K562 (cell line): Measurements from ENCODE around the gene OGDH. TPM values are rescaled to one million over a fixed set of nuclear protein-coding genes. Genes with fewer than 3 reads are reported as not detected.

Experiments
- ATAC-seq: fragments of 200-7000 bp; cut with Tn5 transposase; 3 replicates; pipeline ENCODE4 v1.9.1; 2020; ENCODE audit warnings: moderate library complexity
- BruUV-seq: library from RNA; stranded (reverse); fragments of 400-500 nt; replicated peaks from 2 replicates; lab custom pipeline; 2021; lab: Mats Ljungman, UMichigan
- CTCF ChIA-PET: fragments of 300-600 bp; formaldehyde crosslinking; extraction: SDS; loops from one replicate; lab custom pipeline; 2021; ENCODE audit warnings: low intra/inter-chr PET ratio; lab: Yijun Ruan, JAX
- POLR2A ChIA-PET: fragments of 300-600, 350-650 bp; sonication (Branson Sonifier 250); formaldehyde crosslinking; extraction: SDS; loops from one replicate; lab custom pipeline; 2021; ENCODE audit warnings: antibody characterized with exemption, inconsistent platforms; lab: Yijun Ruan, JAX
- DNase-seq, 4 experiments: peaks; one replicate each; pipeline versions ENCODE4 v3.0.0 to v3.0.0-alpha.2; 2011 to 2018; ENCODE audit warnings: low spot score in 3 of 4, mixed read lengths in 3 of 4; ENCODE audit errors: extremely low read depth in 1 of 4
- FAIRE-seq: peaks from 2 replicates; lab custom pipeline; 2011; peaks lifted over from hg19 to GRCh38; lab: Jason Lieb, UNC
- H2AFZ ChIP-seq: 2 replicates; pipeline ENCODE4 v1.6.0; 2011; ENCODE audit warnings: low read depth, low read length, control low read depth, inconsistent platforms
- H3K27ac ChIP-seq: fragments of 200-600 bp; 3 replicates; pipeline ENCODE4 v1.8.0; 2011; ENCODE audit warnings: low read depth, mild to moderate bottlenecking, control low read depth, inconsistent platforms, low read length, moderate library complexity, mixed read lengths; ENCODE audit errors: extremely low read depth
- H3K27me3 ChIP-seq, 2 experiments: fragments of 300-600 bp in 1 of 2; 2 replicates in 1 of 2; 3 replicates in 1 of 2; pipeline versions ENCODE4 v1.6.0 to v1.8.0; 2011; ENCODE audit warnings: inconsistent platforms in 2 of 2, low read length in 2 of 2, mild to moderate bottlenecking in 1 of 2, mixed read lengths in 1 of 2, moderate library complexity in 1 of 2; ENCODE audit not compliant: control insufficient read depth in 2 of 2, insufficient read depth in 2 of 2
- H3K36me3 ChIP-seq: fragments of 300-600 bp; 3 replicates; pipeline ENCODE4 v1.8.0; 2011; ENCODE audit warnings: mild to moderate bottlenecking, low read length, inconsistent platforms; ENCODE audit not compliant: control insufficient read depth, insufficient read depth
- H3K4me1 ChIP-seq, 2 experiments: fragments of 200-600 bp in 1 of 2; replicated peaks in 1 of 2; 2 replicates in 1 of 2; 3 replicates in 1 of 2; pipeline versions ENCODE4 v1.5.1 to v1.8.0; 2011; ENCODE audit warnings: inconsistent platforms in 2 of 2, low read length in 2 of 2, mild to moderate bottlenecking in 1 of 2, mixed read lengths in 1 of 2, moderate library complexity in 1 of 2; ENCODE audit not compliant: control insufficient read depth in 2 of 2, insufficient read depth in 2 of 2
- H3K4me2 ChIP-seq: 2 replicates; pipeline ENCODE4 v1.6.1; 2011; ENCODE audit warnings: low read length, control low read depth, inconsistent platforms, mixed read lengths; ENCODE audit not compliant: insufficient read depth
- H3K4me3 ChIP-seq: fragments of 200-600 bp; sonication (generic), shearing (Covaris generic); 2 replicates; pipeline ENCODE4 v1.5.1; 2016; ENCODE audit warnings: control low read depth, inconsistent platforms
- H3K79me2 ChIP-seq: fragments of 200-600 bp; 3 replicates; pipeline ENCODE4 v1.8.0; 2011; ENCODE audit warnings: low read length, inconsistent platforms; ENCODE audit not compliant: control insufficient read depth, insufficient read depth
- H3K9ac ChIP-seq, 2 experiments: 2 replicates each; pipeline versions ENCODE4 v1.6.0 to v1.6.1; 2011; ENCODE audit warnings: low read depth in 2 of 2, low read length in 2 of 2, control low read depth in 1 of 2, inconsistent platforms in 1 of 2, mild to moderate bottlenecking in 1 of 2, mixed read lengths in 1 of 2; ENCODE audit not compliant: insufficient read depth in 1 of 2
- H3K9me1 ChIP-seq: one replicate; pipeline ENCODE4 v1.6.0; 2011; ENCODE audit warnings: inconsistent platforms, mild to moderate bottlenecking, low read length, moderate library complexity; ENCODE audit not compliant: control insufficient read depth, insufficient read depth
- H3K9me3 ChIP-seq: replicated peaks from 2 replicates; pipeline ENCODE4 v1.5.1; 2011; ENCODE audit warnings: low read depth, low read length, inconsistent platforms; ENCODE audit not compliant: control insufficient read depth, insufficient read depth
- H4K20me1 ChIP-seq: replicated peaks from 2 replicates; pipeline ENCODE4 v1.6.1; 2011; ENCODE audit warnings: low read length, inconsistent platforms, mixed read lengths; ENCODE audit not compliant: control insufficient read depth, insufficient read depth
- ARID3B ChIP-seq: fragments of 250-450 bp; sonication (Bioruptor Pico); IDR thresholded peaks from 2 replicates; pipeline ENCODE4 v1.4.0; 2020; ENCODE audit warnings: borderline replicate concordance
- PHF21A ChIP-seq: fragments of 450-650 bp; IDR thresholded peaks from 2 replicates; pipeline ENCODE4 v1.6.1; 2017; ENCODE audit warnings: low read depth, borderline replicate concordance
- PTRF ChIP-seq: fragments of 450-650 bp; IDR thresholded peaks from 2 replicates; pipeline ENCODE4 v1.6.1; 2016; ENCODE audit warnings: mild to moderate bottlenecking, missing genetic modification characterization, missing compliant biosample characterization
- PURB ChIP-seq: sonication (generic); formaldehyde crosslinking; IDR thresholded peaks from 2 replicates; pipeline ENCODE4 v1.9.0; 2021; ENCODE audit warnings: low read depth, mild to moderate bottlenecking, missing genetic modification reagents
- RBM34 ChIP-seq: fragments of 200-400 bp; formaldehyde crosslinking; IDR thresholded peaks from 2 replicates; pipeline ENCODE4 v1.6.1; 2018; ENCODE audit warnings: low read length, borderline replicate concordance; ENCODE audit not compliant: insufficient read depth
- TCF3 ChIP-seq: sonication (generic); formaldehyde crosslinking; IDR thresholded peaks from 2 replicates; pipeline ENCODE4 v1.4.0; 2020; ENCODE audit warnings: mild to moderate bottlenecking, missing genetic modification reagents
- ZFX ChIP-seq: sonication (generic); formaldehyde crosslinking; IDR thresholded peaks from 2 replicates; pipeline ENCODE4 v1.8.0; 2022; ENCODE audit warnings: mild to moderate bottlenecking, missing genetic modification reagents, moderate library complexity
- WGBS: fragments of 100-300 bp; shearing (Covaris generic); methylation state at CpG from one replicate; pipeline ENCODE4 v1.1.6; 2016; ENCODE audit warnings: low coverage, mixed read lengths; ENCODE audit not compliant: insufficient coverage; ENCODE audit errors: missing lambda C conversion rate; 5-methylcytosine and 5-hydroxymethylcytosine counted together
- in situ Hi-C: fragments of 300-500 bp; cut with MboI; formaldehyde crosslinking; loops from 4 replicates; pipeline ENCODE4 v1.15.0; 2018; ENCODE audit warnings: inconsistent platforms, mixed read lengths
- intact Hi-C: fragments of 100-400 bp; cut with micrococcal nuclease; formaldehyde crosslinking; loops from 2 replicates; pipeline ENCODE4 v1.14.2; 2022
- polyA plus RNA-seq, 8 experiments: library from polyadenylated mRNA; depleted of rRNA in 4 of 8; stranded (reverse) in 5 of 8; unstranded in 3 of 8; fragments of >200 nt; fragmentation: Nextera tagmentation in 2 of 8; fragmentation: Illumina TruSeq in 1 of 8; extraction: Ambion mirVana in 2 of 8; extraction: Trizol in 1 of 8; gene quantifications; 2 replicates each; pipeline versions ENCODE4 v1.2.1 to v1.2.3, GENCODE V29; 2011 to 2014; ENCODE audit warnings: inconsistent platforms in 1 of 8, missing spikeins in 1 of 8
- total RNA-seq, 7 experiments: library from RNA; depleted of rRNA in 6 of 7; stranded (reverse); fragments of >200 nt in 6 of 7; fragmentation: Illumina TruSeq in 2 of 7; extraction: Trizol in 2 of 7; gene quantifications; 2 replicates each; pipeline versions ENCODE4 v1.2.1 to v1.2.3, GENCODE V29; 2011 to 2021; ENCODE audit warnings: low replicate concordance in 1 of 7
- TF ChIP-seq, protein P1 (sequence below): sonication (generic); formaldehyde crosslinking; IDR thresholded peaks from 2 replicates; pipeline ENCODE4 v1.8.0; 2023; ENCODE audit warnings: mild to moderate bottlenecking, missing genetic modification reagents
- TF ChIP-seq, protein P2 (sequence below): fragments of 150-350 bp; conservative IDR thresholded peaks from 2 replicates; pipeline ENCODE4 v1.6.1; 2014; ENCODE audit warnings: low read length

The OGDH gene
- total and polyA plus RNA-seq, 9 of the 15 experiments (the other 6 are each of a cell fraction or from before 2014, with no cell fraction given): 3.1 to 80.3 (median 23.5) TPM

GRCh38 chr7:44678101-44678470 is 71.7 kb downstream of the OGDH start:
- no TSS peak for BruUV-seq
- 95% methylated on average over 4 of the region's 4 CpGs for WGBS
- Histone ChIP-seq H3K27me3 (no peaks in the 10 kb centered on the region), H3K79me2 (no peaks in the 10 kb centered on the region), H3K36me3 (peaks cover 70% of the 10 kb centered on the region; the same call in 2 of the 3 replicates), H3K4me1 (peaks cover 13 to 14% of the 10 kb centered on the region in 2 experiments; a peak in 3 of 5 replicates), H3K27ac (no peak overlapping the region), H3K4me3 (no peak overlapping the region), H3K9me1 (no peaks in the 10 kb centered on the region), H3K4me2 (no peak overlapping the region), H2AFZ (no peak overlapping the region), H3K9ac (peak overlapping the region in 1 of 2 experiments; percentile 22; a peak in 1 of 4 replicates), H4K20me1 (0 out of 2 replicates have a peak, but pooled peaks cover 3% of the 10 kb centered on the region), H3K9me3 (no peaks in the 10 kb centered on the region)
- in situ Hi-C loops: no loop called here
- CTCF ChIA-PET: no interaction called here
- POLR2A ChIA-PET: no interaction called here
- FAIRE-seq: no peak
- intact Hi-C loops: loop anchor here (5.0 kb wide), 1 partner anchor 71 kb away; the partner anchor contains the start of gene OGDH
- no peak for ATAC-seq
- TF ChIP-seq, protein P1, sequence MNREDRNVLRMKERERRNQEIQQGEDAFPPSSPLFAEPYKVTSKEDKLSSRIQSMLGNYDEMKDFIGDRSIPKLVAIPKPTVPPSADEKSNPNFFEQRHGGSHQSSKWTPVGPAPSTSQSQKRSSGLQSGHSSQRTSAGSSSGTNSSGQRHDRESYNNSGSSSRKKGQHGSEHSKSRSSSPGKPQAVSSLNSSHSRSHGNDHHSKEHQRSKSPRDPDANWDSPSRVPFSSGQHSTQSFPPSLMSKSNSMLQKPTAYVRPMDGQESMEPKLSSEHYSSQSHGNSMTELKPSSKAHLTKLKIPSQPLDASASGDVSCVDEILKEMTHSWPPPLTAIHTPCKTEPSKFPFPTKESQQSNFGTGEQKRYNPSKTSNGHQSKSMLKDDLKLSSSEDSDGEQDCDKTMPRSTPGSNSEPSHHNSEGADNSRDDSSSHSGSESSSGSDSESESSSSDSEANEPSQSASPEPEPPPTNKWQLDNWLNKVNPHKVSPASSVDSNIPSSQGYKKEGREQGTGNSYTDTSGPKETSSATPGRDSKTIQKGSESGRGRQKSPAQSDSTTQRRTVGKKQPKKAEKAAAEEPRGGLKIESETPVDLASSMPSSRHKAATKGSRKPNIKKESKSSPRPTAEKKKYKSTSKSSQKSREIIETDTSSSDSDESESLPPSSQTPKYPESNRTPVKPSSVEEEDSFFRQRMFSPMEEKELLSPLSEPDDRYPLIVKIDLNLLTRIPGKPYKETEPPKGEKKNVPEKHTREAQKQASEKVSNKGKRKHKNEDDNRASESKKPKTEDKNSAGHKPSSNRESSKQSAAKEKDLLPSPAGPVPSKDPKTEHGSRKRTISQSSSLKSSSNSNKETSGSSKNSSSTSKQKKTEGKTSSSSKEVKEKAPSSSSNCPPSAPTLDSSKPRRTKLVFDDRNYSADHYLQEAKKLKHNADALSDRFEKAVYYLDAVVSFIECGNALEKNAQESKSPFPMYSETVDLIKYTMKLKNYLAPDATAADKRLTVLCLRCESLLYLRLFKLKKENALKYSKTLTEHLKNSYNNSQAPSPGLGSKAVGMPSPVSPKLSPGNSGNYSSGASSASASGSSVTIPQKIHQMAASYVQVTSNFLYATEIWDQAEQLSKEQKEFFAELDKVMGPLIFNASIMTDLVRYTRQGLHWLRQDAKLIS: no peak
- TF ChIP-seq, protein P2, sequence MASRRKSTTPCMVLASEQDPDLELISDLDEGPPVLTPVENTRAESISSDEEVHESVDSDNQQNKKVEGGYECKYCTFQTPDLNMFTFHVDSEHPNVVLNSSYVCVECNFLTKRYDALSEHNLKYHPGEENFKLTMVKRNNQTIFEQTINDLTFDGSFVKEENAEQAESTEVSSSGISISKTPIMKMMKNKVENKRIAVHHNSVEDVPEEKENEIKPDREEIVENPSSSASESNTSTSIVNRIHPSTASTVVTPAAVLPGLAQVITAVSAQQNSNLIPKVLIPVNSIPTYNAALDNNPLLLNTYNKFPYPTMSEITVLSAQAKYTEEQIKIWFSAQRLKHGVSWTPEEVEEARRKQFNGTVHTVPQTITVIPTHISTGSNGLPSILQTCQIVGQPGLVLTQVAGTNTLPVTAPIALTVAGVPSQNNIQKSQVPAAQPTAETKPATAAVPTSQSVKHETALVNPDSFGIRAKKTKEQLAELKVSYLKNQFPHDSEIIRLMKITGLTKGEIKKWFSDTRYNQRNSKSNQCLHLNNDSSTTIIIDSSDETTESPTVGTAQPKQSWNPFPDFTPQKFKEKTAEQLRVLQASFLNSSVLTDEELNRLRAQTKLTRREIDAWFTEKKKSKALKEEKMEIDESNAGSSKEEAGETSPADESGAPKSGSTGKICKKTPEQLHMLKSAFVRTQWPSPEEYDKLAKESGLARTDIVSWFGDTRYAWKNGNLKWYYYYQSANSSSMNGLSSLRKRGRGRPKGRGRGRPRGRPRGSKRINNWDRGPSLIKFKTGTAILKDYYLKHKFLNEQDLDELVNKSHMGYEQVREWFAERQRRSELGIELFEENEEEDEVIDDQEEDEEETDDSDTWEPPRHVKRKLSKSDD: no peak
- no peak for TF ChIP-seq PHF21A
- TF ChIP-seq ZFX (CRISPR knock-in tag): no peak
- no peak for TF ChIP-seq ARID3B (CRISPR knock-in tag)
- TF ChIP-seq RBM34: no peak
- no peak for TF ChIP-seq PTRF (tag)
- no peak for TF ChIP-seq TCF3 (CRISPR knock-in tag)
- TF ChIP-seq PURB (CRISPR knock-in tag): no peak
- no peak for DNase-seq
